Left lung (tissue), 10 donors: ENCODE results near the gene PGF. TPM values are rescaled to one million over a fixed set of nuclear protein-coding genes. Genes with fewer than 3 reads are reported as not detected.

Experiments
- ATAC-seq: fragments of 200-7000 bp; cut with Tn5 transposase; one replicate; pipeline ENCODE4 v1.9.1; 2020; ENCODE audit warnings: moderate library complexity
- DNase-seq, 4 donors: peaks; one replicate each; pipeline ENCODE4 v3.0.0-alpha.2; 2013 to 2020
- H3K27ac ChIP-seq, 2 donors: fragments of 200-600 bp; sonication (generic) in 1 of 2; one replicate each; pipeline versions ENCODE4 v1.5.0 to v1.8.0; 2020 to 2021
- H3K27me3 ChIP-seq, 2 donors: fragments of 200-600 bp; sonication (generic) in 1 of 2; one replicate each; pipeline versions ENCODE4 v1.5.0 to v1.8.0; 2020 to 2021
- H3K36me3 ChIP-seq, 2 donors: fragments of 200-600 bp; sonication (generic) in 1 of 2; one replicate each; pipeline versions ENCODE4 v1.5.0 to v1.8.0; 2020 to 2021
- H3K4me1 ChIP-seq, 2 donors: fragments of 200-600 bp; one replicate each; pipeline ENCODE4 v1.8.0; 2021
- H3K4me3 ChIP-seq, 2 donors: fragments of 200-600 bp; sonication (generic) in 1 of 2; one replicate each; pipeline versions ENCODE4 v1.5.0 to v1.8.0; 2020 to 2021; ENCODE audit warnings: mild to moderate bottlenecking in 1 of 2
- H3K9me3 ChIP-seq, 2 donors: fragments of 200-600 bp; sonication (generic) in 1 of 2; one replicate each; pipeline versions ENCODE4 v1.5.0 to v1.8.0; 2020 to 2021
- intact Hi-C, 2 donors: fragments of 100-400 bp; cut with DNase I; formaldehyde crosslinking; loops; one replicate each; pipeline versions ENCODE4 v1.11.2 to v1.14.2; 2022
- polyA plus RNA-seq, 6 donors: library from polyadenylated mRNA; unstranded; fragments of 120-200 nt; gene quantifications; one replicate each; pipeline ENCODE4 v1.2.1, GENCODE V29; 2013; ENCODE audit not compliant: insufficient read length in 6 of 6
- total RNA-seq, 2 donors: library from RNA; stranded (reverse); fragmentation: NEBNext Ultra II Directional; extraction: Animal tissue kit (Norgen Biotek cat#: 25700); gene quantifications; one replicate each; pipeline ENCODE4 v1.2.1, GENCODE V29; 2021
- TF ChIP-seq, protein P1 (sequence below), 2 donors: fragments of 200-600 bp; sonication (generic) in 1 of 2; IDR thresholded peaks; one replicate each; pipeline versions ENCODE4 v1.5.0 to v1.8.0; 2021; ENCODE audit warnings: antibody characterized with exemption in 2 of 2
- donor health status: DM: no; HTN: yes; CAD: no.
- donor health status: DM: no; HTN: no; CAD: no.

PGF gene
- total and polyA plus RNA-seq, 8 donors = 3.4 to 18.6 (median 13.2) TPM

DNA sequence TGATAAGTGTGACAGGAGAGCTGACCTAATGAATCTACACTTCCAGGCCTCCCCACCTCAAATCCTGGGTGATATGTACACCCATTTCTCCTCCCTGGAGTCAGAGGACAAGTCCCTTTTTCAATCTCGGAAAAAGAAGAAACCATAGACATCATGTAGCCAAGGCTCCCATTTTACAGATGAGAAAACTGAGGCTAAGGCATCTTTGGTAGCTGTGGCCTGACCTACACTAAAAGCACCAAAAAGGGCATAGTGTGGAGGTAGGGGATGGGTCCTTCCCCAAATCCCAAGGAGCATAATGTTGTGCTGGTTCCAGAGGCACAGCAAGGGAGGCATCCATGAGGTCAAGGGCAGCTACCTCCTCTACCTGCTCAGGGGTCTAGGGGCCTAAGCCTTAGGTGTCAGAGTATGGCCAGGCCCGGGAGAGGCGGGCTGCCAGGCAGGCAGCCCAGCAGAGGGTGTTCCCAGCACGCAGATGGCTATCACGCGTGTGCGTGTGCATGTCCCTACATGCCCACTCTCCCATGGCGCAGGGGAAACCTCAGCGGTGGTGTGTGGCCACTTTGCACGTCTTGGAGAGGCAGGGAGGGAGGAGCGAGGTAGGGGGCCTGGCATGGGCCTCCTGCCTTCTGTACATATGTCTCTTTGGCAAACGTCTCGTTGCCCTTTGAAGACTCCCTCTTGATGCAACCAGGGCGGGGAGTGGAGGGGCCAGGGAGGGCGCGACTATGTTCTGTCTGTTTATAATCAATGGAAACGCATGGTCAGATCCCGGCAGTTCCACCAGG, 2.5 kb downstream of the PGF start:
- DNase-seq (peak in 1 of 4 donors; percentile 58), ATAC-seq (no peak)
- Histone ChIP-seq H3K9me3 (no peaks in the 10 kb centered on the region), H3K27me3 (peaks cover 0 to 50% of the 10 kb centered on the region in 2 donors), H3K4me1 (peaks cover 5 to 16% of the 10 kb centered on the region in 2 donors), H3K27ac (no peak overlapping the region), H3K36me3 (no peaks in the 10 kb centered on the region), H3K4me3 (no peak overlapping the region)
- intact Hi-C loops = no loop called here
- TF ChIP-seq, protein P1, sequence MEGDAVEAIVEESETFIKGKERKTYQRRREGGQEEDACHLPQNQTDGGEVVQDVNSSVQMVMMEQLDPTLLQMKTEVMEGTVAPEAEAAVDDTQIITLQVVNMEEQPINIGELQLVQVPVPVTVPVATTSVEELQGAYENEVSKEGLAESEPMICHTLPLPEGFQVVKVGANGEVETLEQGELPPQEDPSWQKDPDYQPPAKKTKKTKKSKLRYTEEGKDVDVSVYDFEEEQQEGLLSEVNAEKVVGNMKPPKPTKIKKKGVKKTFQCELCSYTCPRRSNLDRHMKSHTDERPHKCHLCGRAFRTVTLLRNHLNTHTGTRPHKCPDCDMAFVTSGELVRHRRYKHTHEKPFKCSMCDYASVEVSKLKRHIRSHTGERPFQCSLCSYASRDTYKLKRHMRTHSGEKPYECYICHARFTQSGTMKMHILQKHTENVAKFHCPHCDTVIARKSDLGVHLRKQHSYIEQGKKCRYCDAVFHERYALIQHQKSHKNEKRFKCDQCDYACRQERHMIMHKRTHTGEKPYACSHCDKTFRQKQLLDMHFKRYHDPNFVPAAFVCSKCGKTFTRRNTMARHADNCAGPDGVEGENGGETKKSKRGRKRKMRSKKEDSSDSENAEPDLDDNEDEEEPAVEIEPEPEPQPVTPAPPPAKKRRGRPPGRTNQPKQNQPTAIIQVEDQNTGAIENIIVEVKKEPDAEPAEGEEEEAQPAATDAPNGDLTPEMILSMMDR (IDR thresholded peaks at IDR 0.05) = no peak

DNA sequence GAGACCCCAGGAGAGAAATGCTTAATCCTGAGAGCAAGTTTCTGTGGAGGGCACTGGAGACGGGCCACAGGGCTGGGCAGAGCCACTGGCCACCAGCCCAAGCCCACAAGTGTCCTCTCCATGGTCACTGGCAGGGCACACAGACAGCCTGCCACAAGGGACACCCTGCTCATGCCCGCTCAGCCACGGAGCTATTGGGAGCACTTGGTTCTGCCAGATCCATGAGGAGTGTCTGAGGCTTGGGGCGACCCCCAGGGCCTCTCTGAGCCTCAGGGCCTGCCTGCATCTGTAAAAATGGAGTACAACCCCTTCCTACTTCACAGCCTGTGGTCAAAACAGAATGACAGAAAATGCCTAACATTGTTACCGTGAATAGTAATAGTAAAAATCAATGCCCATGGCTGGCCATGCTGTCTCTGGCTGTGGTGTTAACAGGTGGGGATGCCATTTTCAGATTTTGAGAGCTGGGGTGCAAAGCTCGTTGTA, 3.2 kb downstream of the PGF start:
- Histone ChIP-seq H3K27ac (no peak overlapping the region), H3K4me1 (peaks cover 5 to 16% of the 10 kb centered on the region in 2 donors), H3K27me3 (peaks cover 0 to 50% of the 10 kb centered on the region in 2 donors), H3K9me3 (no peaks in the 10 kb centered on the region), H3K36me3 (no peaks in the 10 kb centered on the region), H3K4me3 (no peak overlapping the region)
- ATAC-seq (no peak), DNase-seq (peak in 1 of 4 donors; percentile 49)
- TF ChIP-seq, protein P1 (IDR thresholded peaks at IDR 0.05) = no peak
- intact Hi-C loops = no loop called here

DNA sequence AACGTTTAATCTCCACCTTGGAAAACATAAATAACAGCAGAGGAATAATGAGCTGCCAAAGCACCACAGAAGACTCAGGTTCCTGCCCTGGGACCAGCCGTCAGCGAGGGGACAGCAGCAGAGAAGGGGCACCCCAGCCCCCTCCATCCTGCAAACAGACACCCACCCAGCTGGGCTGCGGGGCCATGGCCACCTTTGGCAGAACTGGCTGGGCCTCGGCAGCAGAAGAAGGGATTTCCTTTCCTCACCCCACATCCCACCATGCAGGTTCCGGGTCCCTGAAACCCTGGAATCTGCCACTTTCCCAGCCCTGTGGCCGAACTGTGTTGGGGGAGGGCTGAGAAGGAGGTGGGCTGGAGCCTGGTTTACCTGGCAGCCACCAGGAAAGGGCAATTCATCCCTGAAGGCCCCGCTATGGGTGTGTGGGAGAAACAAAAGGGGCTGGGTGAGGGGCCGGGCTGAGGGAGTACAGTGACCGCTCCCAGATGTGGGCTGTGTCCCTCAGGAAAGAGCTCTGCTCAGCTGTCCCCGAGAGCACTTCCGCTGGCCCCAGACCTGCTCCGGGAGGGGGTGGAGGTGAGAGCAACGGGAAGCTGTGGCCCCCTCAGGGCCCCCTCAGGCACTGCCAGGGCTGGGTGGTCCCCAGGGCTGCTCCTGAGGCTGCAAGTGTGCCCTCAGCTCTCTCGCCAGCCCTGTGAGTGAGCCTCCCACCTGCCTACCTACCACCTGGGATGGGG, 3.8 kb downstream of the PGF start:
- Histone ChIP-seq H3K9me3 (no peaks in the 10 kb centered on the region), H3K27me3 (peaks cover 0 to 50% of the 10 kb centered on the region in 2 donors), H3K36me3 (no peaks in the 10 kb centered on the region), H3K27ac (no peak overlapping the region), H3K4me3 (no peak overlapping the region), H3K4me1 (peaks cover 5 to 19% of the 10 kb centered on the region in 2 donors)
- ATAC-seq (no peak), DNase-seq (peak in 1 of 4 donors; percentile 51)
- TF ChIP-seq, protein P1 (IDR thresholded peaks at IDR 0.05) = no peak
- intact Hi-C loops = no loop called here

DNA sequence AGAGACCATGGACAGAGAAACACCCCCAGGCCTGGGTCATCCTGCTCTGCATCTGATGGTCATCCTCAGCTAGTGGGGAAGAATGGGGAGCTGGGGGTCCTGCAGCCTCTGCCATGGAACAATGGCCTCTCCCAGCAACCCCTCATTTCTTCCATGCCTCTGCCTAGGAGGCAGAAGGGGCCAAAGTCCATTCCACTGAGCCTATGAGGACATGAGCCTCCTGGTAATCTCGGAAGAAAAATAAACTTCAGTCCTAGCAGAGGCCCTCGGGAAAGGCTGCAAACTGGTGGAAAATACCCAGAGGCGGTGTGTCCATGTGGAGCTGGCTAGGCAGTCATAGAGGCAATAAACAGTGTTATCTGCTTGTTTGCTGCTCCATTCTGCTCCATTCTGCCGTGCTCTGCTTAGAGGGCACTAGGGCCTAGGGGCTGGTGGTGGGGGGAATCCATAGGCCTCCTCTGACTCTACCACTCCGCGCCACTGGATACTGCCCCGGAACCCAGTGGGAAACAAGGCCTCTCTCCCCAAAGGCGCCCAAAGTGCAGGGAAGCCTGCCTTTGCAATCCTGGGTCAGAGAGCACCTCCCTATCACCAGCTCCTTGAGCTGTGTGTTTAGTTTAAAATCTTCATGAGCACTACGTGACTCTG, 4.5 kb downstream of the PGF start:
- TF ChIP-seq, protein P1 (IDR thresholded peaks at IDR 0.05) = no peak
- ATAC-seq = no peak

More for the DNA sequence above, 4.5 kb downstream of the PGF start:
- Histone ChIP-seq H3K27me3 (peaks cover 0 to 48% of the 10 kb centered on the region in 2 donors), H3K36me3 (no peaks in the 10 kb centered on the region), H3K9me3 (no peaks in the 10 kb centered on the region), H3K27ac (no peak overlapping the region), H3K4me1 (peaks cover 5 to 26% of the 10 kb centered on the region in 2 donors), H3K4me3 (no peak overlapping the region)
- DNase-seq = peak in 1 of 4 donors; percentile 31
- intact Hi-C loops = no loop called here
